Prostate gland (tissue), 2 donors: ENCODE measurements around the gene CRAT.

ENCODE experiments used
- POLR2A ChIP-seq: fragments of 450-650 bp; IDR thresholded peaks from one replicate; pipeline ENCODE4 v1.6.1; 2016; ENCODE audit warnings: antibody characterized with exemption, mild to moderate bottlenecking
- POLR2AphosphoS5 ChIP-seq: sonication (generic); formaldehyde crosslinking; IDR thresholded peaks from one replicate; pipeline ENCODE4 v1.6.1; 2017; ENCODE audit warnings: antibody characterized with exemption
- TF ChIP-seq, protein P1 (sequence below), 4 experiments: fragments of 200-600 bp in 2 of 4; fragments of 450-650 bp in 2 of 4; sonication (generic) in 2 of 4; IDR thresholded peaks; 1 replicate in 3 of 4; 2 replicates in 1 of 4; pipeline ENCODE4 v1.5.1; 2016 to 2019; ENCODE audit warnings: antibody characterized with exemption in 4 of 4, mild to moderate bottlenecking in 2 of 4, moderate library complexity in 2 of 4

DNA sequence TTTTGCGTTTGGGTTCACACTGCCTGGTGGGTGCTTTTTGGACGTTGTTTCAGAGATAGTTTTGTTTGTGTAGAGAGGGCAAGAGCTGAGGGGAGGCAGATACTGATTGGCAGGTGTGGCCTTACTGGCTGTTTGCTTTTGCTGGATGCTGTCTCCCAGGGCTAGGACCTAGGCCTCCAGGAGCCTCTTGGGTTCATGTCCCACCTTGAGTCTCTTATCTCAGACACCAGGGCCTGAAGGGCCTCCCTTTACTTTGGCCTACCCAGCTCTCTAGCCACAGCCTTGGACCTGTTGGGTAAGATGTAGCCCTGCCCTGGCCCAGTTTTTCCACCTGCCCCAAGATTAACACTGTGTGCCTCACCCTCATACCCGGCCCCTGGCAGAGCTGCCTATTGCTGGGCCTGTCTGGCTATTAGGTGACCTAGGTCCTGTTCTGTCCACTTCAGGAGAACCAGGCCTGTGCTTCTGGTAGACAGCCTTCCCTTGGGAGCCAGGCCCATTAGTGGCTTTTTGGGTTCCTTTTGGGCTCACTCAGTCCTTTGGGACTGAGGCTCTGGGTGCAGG lies 14.0 kb upstream of the CRAT start:
- no peak for TF ChIP-seq POLR2A
- TF ChIP-seq, protein P1, sequence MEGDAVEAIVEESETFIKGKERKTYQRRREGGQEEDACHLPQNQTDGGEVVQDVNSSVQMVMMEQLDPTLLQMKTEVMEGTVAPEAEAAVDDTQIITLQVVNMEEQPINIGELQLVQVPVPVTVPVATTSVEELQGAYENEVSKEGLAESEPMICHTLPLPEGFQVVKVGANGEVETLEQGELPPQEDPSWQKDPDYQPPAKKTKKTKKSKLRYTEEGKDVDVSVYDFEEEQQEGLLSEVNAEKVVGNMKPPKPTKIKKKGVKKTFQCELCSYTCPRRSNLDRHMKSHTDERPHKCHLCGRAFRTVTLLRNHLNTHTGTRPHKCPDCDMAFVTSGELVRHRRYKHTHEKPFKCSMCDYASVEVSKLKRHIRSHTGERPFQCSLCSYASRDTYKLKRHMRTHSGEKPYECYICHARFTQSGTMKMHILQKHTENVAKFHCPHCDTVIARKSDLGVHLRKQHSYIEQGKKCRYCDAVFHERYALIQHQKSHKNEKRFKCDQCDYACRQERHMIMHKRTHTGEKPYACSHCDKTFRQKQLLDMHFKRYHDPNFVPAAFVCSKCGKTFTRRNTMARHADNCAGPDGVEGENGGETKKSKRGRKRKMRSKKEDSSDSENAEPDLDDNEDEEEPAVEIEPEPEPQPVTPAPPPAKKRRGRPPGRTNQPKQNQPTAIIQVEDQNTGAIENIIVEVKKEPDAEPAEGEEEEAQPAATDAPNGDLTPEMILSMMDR (IDR thresholded peaks at IDR 0.05): no peak
- TF ChIP-seq POLR2AphosphoS5: no peak
